ENCODE measurements around the gene PIN4. TPM values are rescaled to one million over a fixed set of nuclear protein-coding genes. Genes with fewer than 3 reads are reported as not detected.

The PIN4 gene
- total and polyA plus RNA-seq, 2 experiments from 2014 or later = 3.5 to 80.6 TPM

DNA sequence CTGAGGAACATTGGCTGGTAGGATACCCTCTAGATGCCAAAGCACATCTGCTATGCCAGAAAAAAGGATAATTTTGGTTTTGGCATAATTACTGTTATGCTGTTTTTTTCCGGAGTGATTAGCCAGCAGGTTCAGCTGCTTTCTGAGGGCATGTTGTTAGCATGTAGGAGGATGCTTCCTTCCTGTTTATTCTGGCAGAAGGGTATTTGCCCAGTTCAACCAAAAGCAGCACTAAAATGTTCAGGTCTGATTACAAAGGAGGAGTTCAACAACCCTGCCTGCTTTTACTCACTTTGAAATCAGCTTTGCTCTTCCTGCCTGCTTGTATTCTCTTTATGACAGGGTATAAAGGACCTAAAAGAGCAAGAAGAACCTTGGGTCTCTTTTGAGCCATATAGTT is 35.4 kb downstream of the PIN4 start:
- no peak overlapping the region for H3K4me3 Mint-ChIP-seq

More for the DNA sequence above, 35.4 kb downstream of the PIN4 start:
- Histone ChIP-seq H3K27me3 (ENCODE audit: insufficient read depth) (no peaks in the 10 kb centered on the region), H3K36me3 (ENCODE audit: insufficient read depth) (no peaks in the 10 kb centered on the region), H3F3A (replicated peaks; ENCODE audit: low read depth) (no peaks in the 10 kb centered on the region), H3K9me2 (ENCODE audit: insufficient read depth) (no peaks in the 10 kb centered on the region), H3K4me1 (ENCODE audit: insufficient read depth) (no peaks in the 10 kb centered on the region), H3K4me2 (no peak overlapping the region), H3K4me3 (no peak overlapping the region), H3K79me2 (replicated peaks; ENCODE audit: insufficient read depth) (peaks cover 9% of the 10 kb centered on the region), H2AFZ (no peak overlapping the region), H4K20me1 (replicated peaks; ENCODE audit: insufficient read depth) (no peaks in the 10 kb centered on the region; the same call in 1 of the 2 replicates), H3K27ac (ENCODE audit: low read depth) (no peak overlapping the region)
- H3K4me1 Mint-ChIP-seq = peaks cover 2% of the 10 kb centered on the region; the same call in 2 of the 3 replicates
- peaks cover 24% of the 10 kb centered on the region for H3K36me3 Mint-ChIP-seq (ENCODE audit: low read depth)
- H3K27me3 Mint-ChIP-seq (ENCODE audit: insufficient read depth, low read depth, poor library complexity) = peaks cover 2% of the 10 kb centered on the region
- ATAC-seq (no peak), DNase-seq (ENCODE audit: low spot score) (no peak)
- H3K9me3 Mint-ChIP-seq = peaks cover 22% of the 10 kb centered on the region
- H3K27ac Mint-ChIP-seq = no peak overlapping the region
- TF ChIP-seq ZNF331 (CRISPR knock-in tag; IDR thresholded peaks at IDR 0.05; ENCODE audit: low read depth) (no peak), POLR2AphosphoS5 (IDR thresholded peaks at IDR 0.05; ENCODE audit: low read depth) (no peak), CREB1 (CRISPR knock-in tag; IDR thresholded peaks at IDR 0.05; ENCODE audit: low read depth) (no peak), EZH2phosphoT487 (IDR thresholded peaks at IDR 0.05; ENCODE audit: unreplicated experiment) (no peak), CTCF (conservative IDR thresholded peaks at IDR 0.05; ENCODE audit: low read depth in 2 of 2) (no peak), EZH2 (IDR thresholded peaks at IDR 0.05; ENCODE audit: low read depth, unreplicated experiment) (no peak), STAT1 (IDR thresholded peaks at IDR 0.05; ENCODE audit: unreplicated experiment) (no peak), JUNB (IDR thresholded peaks at IDR 0.05; ENCODE audit: unreplicated experiment) (no peak), REST (IDR thresholded peaks at IDR 0.05; ENCODE audit: unreplicated experiment) (no peak), NANOG (IDR thresholded peaks at IDR 0.05; ENCODE audit: borderline replicate concordance) (no peak), ZNF462 (CRISPR knock-in tag; IDR thresholded peaks at IDR 0.05) (no peak), ZNF114 (CRISPR knock-in tag; IDR thresholded peaks at IDR 0.05) (no peak)
- TF ChIP-seq, protein P1, sequence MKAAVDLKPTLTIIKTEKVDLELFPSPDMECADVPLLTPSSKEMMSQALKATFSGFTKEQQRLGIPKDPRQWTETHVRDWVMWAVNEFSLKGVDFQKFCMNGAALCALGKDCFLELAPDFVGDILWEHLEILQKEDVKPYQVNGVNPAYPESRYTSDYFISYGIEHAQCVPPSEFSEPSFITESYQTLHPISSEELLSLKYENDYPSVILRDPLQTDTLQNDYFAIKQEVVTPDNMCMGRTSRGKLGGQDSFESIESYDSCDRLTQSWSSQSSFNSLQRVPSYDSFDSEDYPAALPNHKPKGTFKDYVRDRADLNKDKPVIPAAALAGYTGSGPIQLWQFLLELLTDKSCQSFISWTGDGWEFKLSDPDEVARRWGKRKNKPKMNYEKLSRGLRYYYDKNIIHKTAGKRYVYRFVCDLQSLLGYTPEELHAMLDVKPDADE (IDR thresholded peaks at IDR 0.05) = no peak

Data from GM23338 (cell line).